Fibroblast of skin of right quadriceps (primary cell): ENCODE results near the gene TIAL1.

Experiments
- DNase-seq: peaks from one replicate; pipeline ENCODE4 v3.0.0-alpha.2; 2013

Gene TIAL1

GRCh38 chr10:119526621-119527592 is 69.9 kb downstream of the TIAL1 start:
- DNase-seq, result no peak

GRCh38 chr10:119526149-119526548 is 70.6 kb downstream of the TIAL1 start:
- DNase-seq, result no peak

- DNase-seq, result no peak
Measured at GRCh38 chr10:119525116-119525515, 71.6 kb downstream of the TIAL1 start.

- DNase-seq, result no peak
Measured at GRCh38 chr10:119524720-119525070, 72.1 kb downstream of the TIAL1 start.

GRCh38 chr10:119523895-119524719 is 72.7 kb downstream of the TIAL1 start:
- DNase-seq, result no peak
